NT2/D1 (cell line): ENCODE results near the gene DLG2.

Experiments used
- SUZ12 ChIP-seq: IDR thresholded peaks from 2 replicates; pipeline ENCODE4 v1.6.1; 2011; ENCODE audit not compliant: insufficient read length, insufficient read depth; ENCODE audit errors: extremely low read depth
- YY1 ChIP-seq: IDR thresholded peaks from 2 replicates; pipeline ENCODE4 v1.6.1; 2011; ENCODE audit not compliant: insufficient read length, insufficient read depth
- ZNF274 ChIP-seq: IDR thresholded peaks from 2 replicates; pipeline ENCODE4 v1.6.1; 2011; ENCODE audit warnings: mild to moderate bottlenecking, low read depth, low read length

GRCh38 chr11:84922836-84923235 is 704.3 kb downstream of the DLG2 start:
- no peak for TF ChIP-seq YY1
- TF ChIP-seq SUZ12 = no peak
- no peak for TF ChIP-seq ZNF274
